Measurements from ENCODE around the gene MCC. TPM values are rescaled to one million over a fixed set of nuclear protein-coding genes. Genes with fewer than 3 reads are reported as not detected.

MCC gene
- total RNA-seq, 1 experiment from 2014 or later = 7.6 TPM

- Mint-ChIP-seq H3K4me3 (no peak overlapping the region), H3K36me3 (ENCODE audit: insufficient read depth in 1 of 3, low read depth in 3 of 3) (peaks cover 0 to 8% (median 0%) of the 10 kb centered on the region in 3 experiments; a peak in 3 of 7 replicates), H3K4me1 (0 out of 4 replicates have a peak, but pooled peaks cover 2 to 3% of the 10 kb centered on the region in 2 experiments), H3K9me3 (no peaks in the 10 kb centered on the region), H3K27ac (no peak overlapping the region), H3K27me3 (ENCODE audit: low read depth) (no peaks in the 10 kb centered on the region)
- Histone ChIP-seq H3K4ac (ENCODE audit: low read depth, low read length) (no peak overlapping the region), H4K20me1 (ENCODE audit: control insufficient read depth, insufficient read depth, insufficient read length) (no peaks in the 10 kb centered on the region), H3K27ac (ENCODE audit: insufficient read length, low read depth, low read length) (no peak overlapping the region), H2BK5ac (ENCODE audit: insufficient read length, low read length) (no peak overlapping the region), H3K56ac (ENCODE audit: insufficient read length, low read depth, low read length) (no peak overlapping the region), H2BK12ac (ENCODE audit: insufficient read length, low read depth, low read length) (no peak overlapping the region), H4K91ac (ENCODE audit: insufficient read length, low read depth, low read length) (no peak overlapping the region), H3K14ac (ENCODE audit: insufficient read depth, low read length) (no peak overlapping the region), H4K5ac (ENCODE audit: insufficient read length, low read depth, low read length) (no peak overlapping the region), H3K23me2 (ENCODE audit: insufficient read length, low read depth, low read length, poor library complexity, severe bottlenecking) (no peaks in the 10 kb centered on the region), H3K4me1 (ENCODE audit: insufficient read depth, low read length) (peaks cover 2% of the 10 kb centered on the region; the same call in 1 of the 2 replicates), H4K8ac (replicated peaks; ENCODE audit: insufficient read length, low read depth, low read length) (no peak overlapping the region), H2AFZ (ENCODE audit: low read length) (no peak overlapping the region), H3K23ac (ENCODE audit: insufficient read length, low read depth, low read length) (no peak overlapping the region), H3K18ac (ENCODE audit: insufficient read length, low read depth, low read length) (no peak overlapping the region), H3K9me3 (ENCODE audit: control insufficient read depth, low read depth, low read length) (no peaks in the 10 kb centered on the region), H3K9ac (ENCODE audit: extremely low read depth, insufficient read length, low read length) (no peak overlapping the region), H2BK15ac (ENCODE audit: low read depth, low read length) (no peak overlapping the region), H2AK5ac (ENCODE audit: insufficient read length, low read length) (no peak overlapping the region), H2BK120ac (ENCODE audit: low read depth, low read length, poor library complexity, severe bottlenecking) (no peak overlapping the region), H3K27me3 (ENCODE audit: insufficient read depth, low read length) (no peaks in the 10 kb centered on the region), H3K4me2 (ENCODE audit: insufficient read depth, insufficient read length, low read length) (no peak overlapping the region), H2BK20ac (ENCODE audit: low read depth, low read length, poor library complexity, severe bottlenecking) (no peak overlapping the region), H3K79me1 (ENCODE audit: insufficient read depth, low read depth, low read length, poor library complexity, severe bottlenecking) (no peaks in the 10 kb centered on the region), H3K79me2 (ENCODE audit: insufficient read depth, low read length) (no peaks in the 10 kb centered on the region), H3T11ph (ENCODE audit: low read length) (no peak overlapping the region)
- no peak for TF ChIP-seq CTCF (conservative IDR thresholded peaks at IDR 0.05)
- WGBS (ENCODE audit: extremely low coverage, insufficient read length, low lambda C conversion rate) = no CpG with 5 or more reads among the region's 3 CpGs
- DNase-seq = no peak
These were observed 394.7 kb downstream of the MCC start for GRCh38 chr5:113093558-113093957.

All from H9 (cell line).